Karpas-422 (cell line): ENCODE data around the gene TAS1R1. TPM values are rescaled to one million over a fixed set of nuclear protein-coding genes. Genes with fewer than 3 reads are reported as not detected.

ENCODE experiments used
- DNase-seq: peaks from one replicate; pipeline ENCODE4 v3.0.0-alpha.2; 2015
- H2AFZ ChIP-seq: fragments of 200-600 bp; sonication (generic); 2 replicates; pipeline ENCODE4 v1.6.1; 2014; ENCODE audit warnings: antibody characterized with exemption, low read length, mixed read lengths
- H3K27ac ChIP-seq: fragments of 200-600 bp; sonication (generic); 2 replicates; pipeline ENCODE4 v1.5.1; 2014; ENCODE audit warnings: mild to moderate bottlenecking, low read length, moderate library complexity
- H3K27me3 ChIP-seq: fragments of 200-600 bp; sonication (generic); 2 replicates; pipeline ENCODE4 v1.6.1; 2014; ENCODE audit warnings: low read length, mixed read lengths
- H3K36me3 ChIP-seq: fragments of 200-600 bp; sonication (generic); 2 replicates; pipeline ENCODE4 v1.6.1; 2014; ENCODE audit warnings: low read length, mixed read lengths; ENCODE audit not compliant: insufficient read depth
- H3K4me1 ChIP-seq: fragments of 200-600 bp; sonication (generic); 2 replicates; pipeline ENCODE4 v1.6.1; 2014; ENCODE audit warnings: mild to moderate bottlenecking, low read length, mixed read lengths
- H3K4me2 ChIP-seq: fragments of 200-600 bp; sonication (generic); 2 replicates; pipeline ENCODE4 v1.6.1; 2014; ENCODE audit warnings: low read length, low read depth, mild to moderate bottlenecking; ENCODE audit not compliant: poor library complexity, severe bottlenecking
- H3K4me3 ChIP-seq: fragments of 200-600 bp; sonication (generic); 2 replicates; pipeline ENCODE4 v1.5.1; 2014; ENCODE audit warnings: mild to moderate bottlenecking, antibody characterized with exemption, low read length, mixed read lengths
- H3K79me2 ChIP-seq: fragments of 200-600 bp; sonication (generic); 2 replicates; pipeline ENCODE4 v1.6.1; 2014; ENCODE audit warnings: mild to moderate bottlenecking, low read length, mixed read lengths
- H3K9ac ChIP-seq: fragments of 200-600 bp; sonication (generic); 2 replicates; pipeline ENCODE4 v1.6.0; 2014; ENCODE audit warnings: low read length
- H3K9me2 ChIP-seq: fragments of 200-600 bp; sonication (generic), shearing (Covaris generic); replicated peaks from 2 replicates; pipeline ENCODE4 v1.6.0; 2014; ENCODE audit warnings: mild to moderate bottlenecking, low read length, moderate library complexity; ENCODE audit not compliant: insufficient read depth
- H3K9me3 ChIP-seq: fragments of 300-700, 200-600 bp; sonication (generic); 2 replicates; pipeline ENCODE4 v1.6.1; 2014; ENCODE audit warnings: low read length, mixed read lengths
- H4K20me1 ChIP-seq: fragments of 200-600 bp; sonication (generic); 2 replicates; pipeline ENCODE4 v1.6.1; 2014; ENCODE audit warnings: mild to moderate bottlenecking, antibody characterized with exemption, low read length, low read depth; ENCODE audit not compliant: insufficient read depth
- total RNA-seq: library from RNA; depleted of rRNA; stranded (reverse); fragments of >200 nt; shearing (Covaris generic); gene quantifications from 2 replicates; pipeline ENCODE4 v1.2.3, GENCODE V29; 2014; ENCODE audit warnings: low replicate concordance

The TAS1R1 gene
- total RNA-seq, 1 experiment from 2014 or later, result not detected

DNA sequence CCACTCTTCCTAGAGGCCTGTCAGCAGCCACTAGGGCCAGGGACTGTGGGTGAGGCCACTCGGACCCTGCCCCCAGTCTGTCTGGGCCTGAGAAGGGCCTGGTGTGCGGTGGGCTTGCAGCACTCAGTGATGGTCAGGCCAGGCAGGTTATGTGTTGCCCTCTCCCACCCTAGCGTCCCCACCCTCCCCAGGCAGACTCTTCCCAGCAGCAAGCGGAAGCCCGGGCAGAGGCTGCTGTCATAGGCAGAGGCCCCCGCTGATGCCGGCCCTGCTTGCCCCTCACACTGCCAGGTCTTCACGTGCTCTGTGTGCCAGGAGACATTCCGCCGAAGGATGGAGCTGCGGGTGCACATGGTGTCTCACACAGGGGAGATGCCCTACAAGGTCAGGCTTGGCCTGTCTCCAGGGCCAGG, 31.3 kb downstream of the TAS1R1 start:
- Histone ChIP-seq H4K20me1 (peaks cover 16% of the 10 kb centered on the region), H3K9ac (no peak overlapping the region), H3K4me1 (peaks cover 23% of the 10 kb centered on the region)

DNA sequence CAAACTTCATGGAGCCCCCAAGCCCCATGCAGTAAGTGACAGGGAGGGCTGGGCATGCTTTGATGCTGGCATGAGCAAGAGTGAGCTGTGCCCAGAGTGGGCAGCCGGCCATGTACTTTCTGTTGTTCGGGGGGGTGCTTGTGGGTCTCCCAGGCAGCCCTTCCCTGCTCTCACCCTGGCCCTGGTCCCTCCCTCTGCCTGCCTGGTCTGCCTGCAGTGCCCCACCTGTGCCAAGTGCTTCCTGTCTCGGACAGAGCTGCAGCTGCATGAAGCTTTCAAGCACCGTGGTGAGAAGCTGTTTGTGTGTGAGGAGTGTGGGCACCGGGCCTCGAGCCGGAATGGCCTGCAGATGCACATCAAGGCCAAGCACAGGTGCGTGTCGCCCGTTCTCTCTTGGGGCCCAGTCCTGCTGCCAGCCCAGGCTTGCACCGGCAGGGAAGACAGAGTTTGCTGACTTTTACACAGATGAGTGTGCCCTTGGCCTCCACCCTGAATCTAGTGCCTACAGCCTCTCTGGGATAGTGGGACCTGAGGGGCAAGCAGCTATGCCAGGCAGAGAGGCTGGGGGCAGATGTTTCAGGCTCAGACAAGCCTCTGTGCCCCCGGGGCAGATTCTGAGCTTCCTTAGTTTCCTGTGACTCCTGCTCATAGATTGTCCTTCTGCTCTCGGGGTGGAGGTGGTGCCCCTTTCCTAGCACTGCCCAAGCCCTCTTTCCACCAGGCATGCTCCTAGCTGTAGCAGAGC, 32.3 kb downstream of the TAS1R1 start:
- Histone ChIP-seq H3K4me1 (peaks cover 15% of the 10 kb centered on the region), H3K9me2 (no peaks in the 10 kb centered on the region), H3K4me3 (no peak overlapping the region), H3K9ac (no peak overlapping the region), H3K36me3 (peaks cover 16% of the 10 kb centered on the region), H3K27ac (peak overlapping the region; percentile 12; the same call in 1 of the 2 replicates), H4K20me1 (peaks cover 11% of the 10 kb centered on the region; the same call in 1 of the 2 replicates), H3K4me2 (no peak overlapping the region), H3K27me3 (no peaks in the 10 kb centered on the region), H3K9me3 (no peaks in the 10 kb centered on the region), H3K79me2 (peaks cover 6% of the 10 kb centered on the region), H2AFZ (no peak overlapping the region)
- no peak for DNase-seq

More for the DNA sequence above, 31.3 kb downstream of the TAS1R1 start:
- Histone ChIP-seq H3K9me2 (no peaks in the 10 kb centered on the region), H2AFZ (no peak overlapping the region), H3K27ac (no peak overlapping the region), H3K4me2 (no peak overlapping the region), H3K9me3 (no peaks in the 10 kb centered on the region), H3K36me3 (peaks cover 16% of the 10 kb centered on the region), H3K4me3 (no peak overlapping the region), H3K79me2 (peaks cover 16% of the 10 kb centered on the region), H3K27me3 (no peaks in the 10 kb centered on the region)
- no peak for DNase-seq

DNA sequence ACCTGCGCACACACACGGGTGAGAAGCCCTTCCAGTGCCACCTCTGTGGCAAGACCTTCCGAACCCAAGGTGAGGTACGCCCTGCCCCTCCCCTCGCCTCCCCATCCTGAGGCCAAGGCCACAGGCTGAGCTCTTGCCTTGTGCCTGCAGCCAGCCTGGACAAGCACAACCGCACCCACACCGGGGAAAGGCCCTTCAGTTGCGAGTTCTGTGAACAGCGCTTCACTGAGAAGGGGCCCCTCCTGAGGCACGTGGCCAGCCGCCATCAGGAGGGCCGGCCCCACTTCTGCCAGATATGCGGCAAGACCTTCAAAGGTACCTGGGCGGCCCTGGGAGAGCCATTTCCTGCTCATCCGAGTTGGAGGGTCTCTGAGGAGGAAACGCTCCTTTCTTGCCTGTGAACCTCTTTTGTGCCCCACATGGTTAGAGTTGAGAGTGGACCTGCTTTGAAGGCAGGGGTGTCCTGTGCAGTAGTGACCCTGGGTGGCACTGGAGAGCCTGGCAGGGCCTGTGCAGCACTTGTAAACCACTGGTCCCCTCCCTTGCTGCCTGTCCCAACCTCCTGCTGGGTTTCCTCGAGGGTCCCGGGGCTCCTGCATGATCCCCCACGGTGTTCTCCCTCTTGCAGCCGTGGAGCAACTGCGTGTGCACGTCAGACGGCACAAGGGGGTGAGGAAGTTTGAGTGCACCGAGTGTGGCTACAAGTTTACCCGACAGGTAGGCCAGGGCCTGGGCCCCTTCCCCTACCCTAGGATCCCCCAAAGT, 33.2 kb downstream of the TAS1R1 start:
- H3K4me3 ChIP-seq, result no peak overlapping the region
- H3K9me3 ChIP-seq, result no peaks in the 10 kb centered on the region
- H3K4me1 ChIP-seq, result peaks cover 15% of the 10 kb centered on the region
- peaks cover 16% of the 10 kb centered on the region for H3K36me3 ChIP-seq
- DNase-seq, result no peak
- H3K9me2 ChIP-seq, result no peaks in the 10 kb centered on the region
- H3K27me3 ChIP-seq, result no peaks in the 10 kb centered on the region
- H3K4me2 ChIP-seq, result no peak overlapping the region
- peaks cover 11% of the 10 kb centered on the region; the same call in 1 of the 2 replicates for H4K20me1 ChIP-seq
- H2AFZ ChIP-seq, result no peak overlapping the region
- no peak overlapping the region for H3K27ac ChIP-seq
- no peak overlapping the region for H3K9ac ChIP-seq
- no peaks in the 10 kb centered on the region for H3K79me2 ChIP-seq

DNA sequence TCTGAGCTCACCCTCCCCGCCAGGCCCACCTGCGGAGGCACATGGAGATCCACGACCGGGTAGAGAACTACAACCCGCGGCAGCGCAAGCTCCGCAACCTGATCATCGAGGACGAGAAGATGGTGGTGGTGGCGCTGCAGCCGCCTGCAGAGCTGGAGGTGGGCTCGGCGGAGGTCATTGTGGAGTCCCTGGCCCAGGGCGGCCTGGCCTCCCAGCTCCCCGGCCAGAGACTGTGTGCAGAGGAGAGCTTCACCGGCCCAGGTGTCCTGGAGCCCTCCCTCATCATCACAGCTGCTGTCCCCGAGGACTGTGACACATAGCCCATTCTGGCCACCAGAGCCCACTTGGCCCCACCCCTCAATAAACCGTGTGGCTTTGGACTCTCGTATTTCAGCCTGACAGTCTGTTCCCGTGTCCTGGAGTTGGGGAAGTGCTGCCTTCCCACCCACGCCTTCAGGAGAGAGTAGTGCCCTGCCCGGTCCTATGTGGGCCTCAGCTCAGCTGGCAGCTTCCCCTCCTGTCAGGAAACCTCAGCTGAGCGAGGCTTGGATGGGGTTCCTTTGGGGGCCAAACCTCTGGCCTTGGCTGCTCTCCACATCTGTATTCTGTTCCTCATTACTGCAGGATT, 33.9 kb downstream of the TAS1R1 start:
- H3K36me3 ChIP-seq, result peaks cover 16% of the 10 kb centered on the region
- H3K4me2 ChIP-seq, result no peak overlapping the region
- no peak overlapping the region for H2AFZ ChIP-seq
- H3K79me2 ChIP-seq, result no peaks in the 10 kb centered on the region
- no peak overlapping the region for H3K9ac ChIP-seq
- H3K9me2 ChIP-seq, result no peaks in the 10 kb centered on the region
- DNase-seq, result no peak
- H3K9me3 ChIP-seq, result no peaks in the 10 kb centered on the region
- no peaks in the 10 kb centered on the region for H3K27me3 ChIP-seq
- no peak overlapping the region for H3K27ac ChIP-seq
- peaks cover 11% of the 10 kb centered on the region; the same call in 1 of the 2 replicates for H4K20me1 ChIP-seq
- peaks cover 15% of the 10 kb centered on the region for H3K4me1 ChIP-seq
- no peak overlapping the region for H3K4me3 ChIP-seq

DNA sequence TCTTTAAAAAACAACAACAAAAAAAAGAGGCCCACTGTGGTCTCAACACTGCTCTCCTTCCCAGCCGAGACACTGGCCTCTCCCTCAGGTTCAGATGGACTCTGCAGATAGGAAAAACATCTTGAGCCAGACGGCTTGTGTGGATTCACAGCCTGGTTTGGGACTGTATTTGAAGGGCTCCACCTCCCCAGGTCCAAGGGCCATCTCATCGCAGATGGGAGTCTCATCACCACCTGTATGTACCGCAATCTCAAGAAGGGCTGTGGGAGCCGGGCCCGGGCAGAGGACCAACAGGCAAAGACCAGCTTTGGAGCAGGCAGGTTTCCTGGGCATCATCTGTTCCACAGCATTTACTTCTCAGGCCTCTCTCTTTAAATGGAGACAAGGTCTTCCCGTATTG, 34.9 kb downstream of the TAS1R1 start:
- Histone ChIP-seq H4K20me1 (peaks cover 11% of the 10 kb centered on the region; the same call in 1 of the 2 replicates), H3K9me3 (no peaks in the 10 kb centered on the region), H3K9ac (no peak overlapping the region), H3K27ac (no peak overlapping the region), H3K4me2 (no peak overlapping the region), H3K4me3 (no peak overlapping the region), H3K27me3 (no peaks in the 10 kb centered on the region), H2AFZ (no peak overlapping the region), H3K36me3 (peaks cover 16% of the 10 kb centered on the region), H3K4me1 (peaks cover 15% of the 10 kb centered on the region), H3K79me2 (no peaks in the 10 kb centered on the region), H3K9me2 (no peaks in the 10 kb centered on the region)
- DNase-seq, result no peak

DNA sequence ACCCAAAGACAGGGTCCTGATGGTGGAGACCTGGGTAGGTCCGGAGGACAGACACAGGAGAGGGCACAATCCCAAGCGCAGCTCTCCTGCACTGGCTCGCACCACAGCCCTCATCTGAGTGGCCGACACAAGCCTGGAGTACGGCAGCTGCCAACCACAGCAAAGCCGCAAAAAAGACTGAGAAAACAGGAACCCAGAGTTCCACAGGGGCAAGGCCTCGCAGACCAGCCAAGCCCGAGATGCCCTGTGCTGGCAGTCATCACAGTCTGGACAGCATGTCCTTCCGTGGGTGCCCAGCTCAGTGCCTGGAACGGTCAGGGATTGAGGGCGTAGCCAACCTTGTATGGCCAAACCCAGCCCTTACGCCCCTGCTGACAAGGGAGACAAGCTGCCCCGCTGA, 36.1 kb downstream of the TAS1R1 start:
- no peak overlapping the region for H3K27ac ChIP-seq
- no peak overlapping the region for H3K4me3 ChIP-seq
- peaks cover 16% of the 10 kb centered on the region for H3K36me3 ChIP-seq
- no peak overlapping the region for H2AFZ ChIP-seq
- H3K9ac ChIP-seq, result no peak overlapping the region
- H3K9me3 ChIP-seq, result no peaks in the 10 kb centered on the region
- H3K27me3 ChIP-seq, result no peaks in the 10 kb centered on the region
- DNase-seq, result no peak
- H3K4me2 ChIP-seq, result no peak overlapping the region
- peaks cover 14% of the 10 kb centered on the region; the same call in 1 of the 2 replicates for H4K20me1 ChIP-seq
- no peaks in the 10 kb centered on the region for H3K9me2 ChIP-seq
- H3K79me2 ChIP-seq, result no peaks in the 10 kb centered on the region
- H3K4me1 ChIP-seq, result peaks cover 15% of the 10 kb centered on the region

DNA sequence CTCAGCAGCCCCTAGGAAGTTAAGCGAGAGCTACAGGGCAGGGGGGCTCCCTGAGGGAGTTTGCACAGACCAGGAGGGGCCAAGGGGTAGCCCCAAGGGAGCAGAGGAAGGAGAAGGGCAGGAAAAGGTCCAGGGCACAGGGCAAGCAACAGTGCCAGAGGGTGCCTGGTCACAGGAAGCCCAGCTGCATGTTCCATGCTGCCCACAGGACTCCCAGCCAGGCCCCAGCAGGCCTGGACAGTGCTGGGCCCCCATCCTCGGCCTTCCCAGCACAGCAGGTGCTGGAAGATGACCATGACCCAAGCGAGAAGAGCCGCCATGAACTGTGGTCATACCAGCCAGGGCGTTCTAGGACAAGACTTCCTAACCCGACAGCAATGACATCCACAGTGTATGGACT, 36.5 kb downstream of the TAS1R1 start:
- no peak for DNase-seq
- Histone ChIP-seq H4K20me1 (peaks cover 14% of the 10 kb centered on the region; the same call in 1 of the 2 replicates), H3K9me3 (no peaks in the 10 kb centered on the region), H3K27ac (no peak overlapping the region), H3K9me2 (no peaks in the 10 kb centered on the region), H3K4me3 (no peak overlapping the region), H3K4me2 (no peak overlapping the region), H3K79me2 (no peaks in the 10 kb centered on the region), H3K27me3 (no peaks in the 10 kb centered on the region), H3K9ac (no peak overlapping the region), H2AFZ (no peak overlapping the region), H3K4me1 (peaks cover 13% of the 10 kb centered on the region), H3K36me3 (peaks cover 16% of the 10 kb centered on the region)

DNA sequence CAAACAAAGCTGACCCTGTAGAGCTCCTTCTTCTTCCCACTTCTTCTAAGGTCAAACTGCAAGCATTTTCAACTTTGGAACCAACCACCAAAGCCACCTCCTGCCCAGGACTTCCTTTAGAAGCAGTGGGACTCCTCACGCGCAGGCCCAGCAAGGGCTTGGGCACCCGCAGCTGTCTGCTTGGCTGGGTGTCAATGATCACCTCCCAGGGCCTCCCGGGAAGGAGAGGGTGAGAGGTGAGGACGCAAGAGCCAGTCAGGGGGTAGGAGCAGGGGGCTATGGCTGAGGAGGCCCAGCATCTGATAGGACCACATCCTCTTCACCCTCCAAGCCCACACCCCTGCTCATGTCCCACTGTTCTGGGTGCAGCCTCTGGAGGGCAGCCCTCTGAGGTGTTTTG, 37.3 kb downstream of the TAS1R1 start:
- Histone ChIP-seq H4K20me1 (peaks cover 14% of the 10 kb centered on the region; the same call in 1 of the 2 replicates), H3K4me3 (no peak overlapping the region), H3K27me3 (no peaks in the 10 kb centered on the region), H3K4me2 (no peak overlapping the region), H2AFZ (no peak overlapping the region), H3K9me3 (no peaks in the 10 kb centered on the region), H3K4me1 (peaks cover 5% of the 10 kb centered on the region), H3K9me2 (no peaks in the 10 kb centered on the region), H3K27ac (no peak overlapping the region), H3K79me2 (no peaks in the 10 kb centered on the region), H3K9ac (no peak overlapping the region), H3K36me3 (peaks cover 16% of the 10 kb centered on the region)
- no peak for DNase-seq
